WTC11 (cell line): ENCODE data around the gene MAGI3. TPM values are rescaled to one million over a fixed set of nuclear protein-coding genes. Genes with fewer than 3 reads are reported as not detected.

Source experiments
- ATAC-seq: fragments of 200-7000 bp; cut with Tn5 transposase; 2 replicates; pipeline ENCODE4 v1.10.0; 2021; ENCODE audit warnings: mild to moderate bottlenecking, moderate library complexity
- CTCF ChIA-PET: fragments of 300-600 bp; sonication (Branson Sonifier 250); formaldehyde crosslinking; loops from one replicate; lab custom pipeline; 2021; ENCODE audit warnings: antibody characterized with exemption; lab: Charles Lee
- POLR2A ChIA-PET: fragments of 350-600 bp; sonication (Branson Sonifier 250); formaldehyde crosslinking; loops from one replicate; lab custom pipeline; 2021; ENCODE audit warnings: antibody characterized with exemption; lab: Charles Lee
- DNase-seq: peaks from one replicate; pipeline ENCODE4 v3.0.0; 2021; ENCODE audit warnings: low spot score
- H3K27ac Mint-ChIP-seq: 2 replicates; pipeline ENCODE4 v1.8.0; 2021; ENCODE audit warnings: mixed read lengths
- H3K27me3 Mint-ChIP-seq: 2 replicates; pipeline ENCODE4 v1.8.0; 2021; ENCODE audit warnings: low read depth, mild to moderate bottlenecking, moderate library complexity, mixed read lengths
- H3K36me3 Mint-ChIP-seq: 2 replicates; pipeline ENCODE4 v1.8.0; 2021; ENCODE audit warnings: mixed read lengths
- H3K4me1 Mint-ChIP-seq: 2 replicates; pipeline ENCODE4 v1.8.0; 2022; ENCODE audit warnings: mixed read lengths
- H3K4me3 Mint-ChIP-seq: 2 replicates; pipeline ENCODE4 v1.8.0; 2021; ENCODE audit warnings: mild to moderate bottlenecking, moderate library complexity, mixed read lengths
- H3K9me3 Mint-ChIP-seq: 2 replicates; pipeline ENCODE4 v1.8.0; 2021; ENCODE audit warnings: mixed read lengths
- ARID4B ChIP-seq: sonication (generic); formaldehyde crosslinking; IDR thresholded peaks from 2 replicates; pipeline ENCODE4 v1.8.0; 2023; ENCODE audit warnings: missing genetic modification reagents, mild to moderate bottlenecking, borderline replicate concordance
- CTCF ChIP-seq: fragments of 200-600 bp; IDR thresholded peaks from 2 replicates; pipeline ENCODE4 v1.8.0; 2022; ENCODE audit warnings: antibody characterized with exemption
- FOXJ3 ChIP-seq: sonication (generic); formaldehyde crosslinking; IDR thresholded peaks from 2 replicates; pipeline ENCODE4 v1.9.0; 2021; ENCODE audit warnings: missing genetic modification reagents, mild to moderate bottlenecking, borderline replicate concordance
- GABPB1 ChIP-seq: sonication (generic); formaldehyde crosslinking; IDR thresholded peaks from 2 replicates; pipeline ENCODE4 v1.8.1; 2023; ENCODE audit warnings: mild to moderate bottlenecking, missing genetic modification reagents
- GTF2I ChIP-seq: fragments of 250-450 bp; sonication (Bioruptor Pico); conservative IDR thresholded peaks from 2 replicates; pipeline ENCODE4 v1.4.0; 2021; ENCODE audit warnings: mild to moderate bottlenecking
- STAT6 ChIP-seq: sonication (generic); formaldehyde crosslinking; conservative IDR thresholded peaks from 2 replicates; pipeline ENCODE4 v1.8.1; 2023; ENCODE audit warnings: mild to moderate bottlenecking, low read depth, missing genetic modification reagents, moderate library complexity
- TP53 ChIP-seq: sonication (generic); formaldehyde crosslinking; IDR thresholded peaks from 2 replicates; pipeline ENCODE4 v1.8.1; 2023; ENCODE audit warnings: mild to moderate bottlenecking, missing genetic modification reagents
- USF1 ChIP-seq: sonication (generic); formaldehyde crosslinking; IDR thresholded peaks from 2 replicates; pipeline ENCODE4 v1.8.0; 2022; ENCODE audit warnings: mild to moderate bottlenecking, missing genetic modification reagents
- ZBTB21 ChIP-seq: sonication (generic); formaldehyde crosslinking; IDR thresholded peaks from 2 replicates; pipeline ENCODE4 v1.8.1; 2023; ENCODE audit warnings: mild to moderate bottlenecking, missing genetic modification reagents, borderline replicate concordance
- ZBTB43 ChIP-seq: sonication (generic); formaldehyde crosslinking; IDR thresholded peaks from 2 replicates; pipeline ENCODE4 v1.8.1; 2023; ENCODE audit warnings: mild to moderate bottlenecking, missing genetic modification reagents
- ZMAT4 ChIP-seq: fragments of 250-450 bp; sonication (Bioruptor Pico); IDR thresholded peaks from 2 replicates; pipeline ENCODE4 v1.9.0; 2021; ENCODE audit warnings: mild to moderate bottlenecking
- ZNF219 ChIP-seq: sonication (generic); formaldehyde crosslinking; IDR thresholded peaks from 2 replicates; pipeline ENCODE4 v1.8.0; 2023; ENCODE audit warnings: missing genetic modification reagents, mild to moderate bottlenecking, borderline replicate concordance
- ZNF396 ChIP-seq: fragments of 250-450 bp; sonication (Bioruptor Pico); IDR thresholded peaks from 2 replicates; pipeline ENCODE4 v1.8.0; 2021; ENCODE audit warnings: mild to moderate bottlenecking, moderate library complexity, borderline replicate concordance
- ZNF423 ChIP-seq: fragments of 250-450 bp; sonication (Bioruptor Pico); IDR thresholded peaks from 2 replicates; pipeline ENCODE4 v2.1.2; 2022; ENCODE audit warnings: mild to moderate bottlenecking, moderate library complexity
- ZSCAN18 ChIP-seq: fragments of 250-450 bp; sonication (Bioruptor Pico); IDR thresholded peaks from 2 replicates; pipeline ENCODE4 v2.1.2; 2022; ENCODE audit warnings: mild to moderate bottlenecking, moderate library complexity
- total RNA-seq: library from RNA; stranded (reverse); gene quantifications from 3 replicates; pipeline ENCODE4 v1.2.3, GENCODE V29; 2021

MAGI3 gene
- total RNA-seq, 1 experiment from 2014 or later: 9.7 TPM

- CTCF ChIA-PET: no interaction called here
- ATAC-seq (no peak), DNase-seq (no peak)
- Mint-ChIP-seq H3K4me1 (peaks cover 12% of the 10 kb centered on the region), H3K9me3 (peaks cover 14% of the 10 kb centered on the region), H3K36me3 (peaks cover 9% of the 10 kb centered on the region; the same call in 1 of the 2 replicates), H3K27me3 (no peaks in the 10 kb centered on the region), H3K4me3 (no peak overlapping the region), H3K27ac (no peak overlapping the region)
- TF ChIP-seq ZBTB43 (CRISPR knock-in tag) (no peak), ZNF396 (CRISPR knock-in tag) (no peak), TP53 (CRISPR knock-in tag) (no peak), FOXJ3 (no peak), ZNF219 (CRISPR knock-in tag) (no peak), ZBTB21 (CRISPR knock-in tag) (no peak), USF1 (CRISPR knock-in tag) (no peak), ZNF423 (CRISPR knock-in tag) (no peak), GTF2I (CRISPR knock-in tag) (no peak), ZMAT4 (CRISPR knock-in tag) (no peak), CTCF (no peak), STAT6 (no peak), ZSCAN18 (CRISPR knock-in tag) (no peak), GABPB1 (no peak), ARID4B (CRISPR knock-in tag) (no peak)
- POLR2A ChIA-PET: no interaction called here
These were observed 238.7 kb downstream of the MAGI3 start for GRCh38 chr1:113628997-113629396.
